MCF 10A (cell line): ENCODE results near the gene NDUFV3. TPM values are rescaled to one million over a fixed set of nuclear protein-coding genes. Genes with fewer than 3 reads are reported as not detected.
"Not testable (repeated sequence)": the region's sequence is repeated elsewhere in the genome, so short reads cannot be mapped to it uniquely, and the experiment has no call there.

Source experiments
- BruUV-seq: library from RNA; stranded (reverse); fragments of 400-500 nt; replicated peaks from 2 replicates; lab custom pipeline; 2021; lab: Mats Ljungman, UMichigan
- CTCF ChIA-PET: fragments of 300-600 bp; sonication (Branson Sonifier 250); formaldehyde crosslinking; extraction: SDS; loops from one replicate; lab custom pipeline; 2021; ENCODE audit warnings: antibody characterized with exemption, inconsistent platforms; lab: Yijun Ruan, JAX
- POLR2A ChIA-PET: fragments of 300-600, 350-650 bp; sonication (Branson Sonifier 250); formaldehyde crosslinking; extraction: SDS; loops from one replicate; lab custom pipeline; 2020; ENCODE audit warnings: antibody characterized with exemption, inconsistent platforms; lab: Yijun Ruan, JAX
- DNase-seq: peaks from one replicate; pipeline ENCODE4 v3.0.0-alpha.2; 2018; ENCODE audit not compliant: unreplicated experiment
- H3K27ac Mint-ChIP-seq: one replicate; pipeline ENCODE4 v1.8.0; 2022; ENCODE audit warnings: mild to moderate bottlenecking, low read depth, mixed read lengths; ENCODE audit not compliant: unreplicated experiment
- H3K27me3 Mint-ChIP-seq: one replicate; pipeline ENCODE4 v1.8.0; 2022; ENCODE audit warnings: mixed read lengths; ENCODE audit not compliant: insufficient read depth, unreplicated experiment
- H3K36me3 Mint-ChIP-seq: one replicate; pipeline ENCODE4 v1.8.0; 2022; ENCODE audit warnings: mild to moderate bottlenecking, moderate library complexity, mixed read lengths; ENCODE audit not compliant: insufficient read depth, unreplicated experiment
- H3K4me1 Mint-ChIP-seq: one replicate; pipeline ENCODE4 v1.8.0; 2022; ENCODE audit warnings: mixed read lengths; ENCODE audit not compliant: insufficient read depth, unreplicated experiment
- H3K4me3 Mint-ChIP-seq: one replicate; pipeline ENCODE4 v1.8.0; 2022; ENCODE audit warnings: mild to moderate bottlenecking, moderate library complexity, mixed read lengths; ENCODE audit not compliant: unreplicated experiment
- H3K9me3 Mint-ChIP-seq: one replicate; pipeline ENCODE4 v1.8.0; 2022; ENCODE audit warnings: mixed read lengths; ENCODE audit not compliant: unreplicated experiment
- CTCF ChIP-seq: fragments of 200-600 bp; IDR thresholded peaks from one replicate; pipeline ENCODE4 v1.8.0; 2022; ENCODE audit warnings: antibody characterized with exemption, mild to moderate bottlenecking; ENCODE audit not compliant: unreplicated experiment
- intact Hi-C: fragments of 100-400 bp; cut with micrococcal nuclease; formaldehyde crosslinking; loops from 2 replicates; pipeline ENCODE4 v1.14.1; 2022
- total RNA-seq: library from RNA; stranded (reverse); gene quantifications from 2 replicates; pipeline ENCODE4 v1.2.3, GENCODE V29; 2022

NDUFV3 gene
- total RNA-seq, 1 experiment from 2014 or later, result 70.0 TPM

DNA sequence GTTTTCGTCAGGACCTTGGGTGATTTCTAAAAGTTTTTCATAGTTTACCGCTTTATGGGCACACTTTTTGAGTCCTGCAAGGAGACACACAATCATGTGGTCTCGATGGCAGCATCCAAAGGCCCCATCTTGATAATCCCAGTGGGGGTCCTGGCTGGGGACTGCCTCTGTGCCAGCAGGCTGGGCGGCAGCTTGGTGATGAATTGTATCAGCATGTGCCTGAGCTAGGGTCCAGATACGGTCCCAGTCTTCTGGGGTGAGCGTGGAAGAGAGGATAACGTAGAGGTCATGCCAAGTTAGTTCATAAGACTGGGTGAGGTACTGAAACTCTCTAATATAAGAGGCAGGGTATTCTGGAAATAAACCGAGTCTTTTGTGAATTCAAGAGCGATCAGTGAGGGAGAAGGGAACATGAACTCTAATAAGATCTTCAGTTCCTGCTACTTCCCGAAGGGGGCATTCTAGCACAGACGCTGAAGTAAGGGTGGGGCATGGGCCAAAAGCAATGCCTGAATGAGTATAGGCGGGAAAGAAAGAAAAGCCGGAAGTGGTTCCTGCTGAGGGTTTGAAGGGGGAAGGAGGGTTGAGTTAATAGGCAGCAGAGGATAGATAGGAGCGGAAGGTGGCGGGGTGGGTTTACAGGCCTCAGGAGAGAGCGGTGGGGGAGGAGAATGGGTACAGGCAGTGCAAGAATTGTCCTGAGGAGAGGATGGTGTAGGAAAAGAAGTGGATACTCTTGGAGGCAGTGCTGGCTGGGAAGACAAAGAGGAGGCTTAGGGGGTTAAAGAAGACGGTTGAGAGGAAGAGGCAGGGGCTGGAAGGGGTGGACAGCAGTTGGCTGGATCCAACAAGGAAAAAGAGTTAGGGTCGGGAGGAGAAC is 30.7 kb downstream of the NDUFV3 start:
- H3K4me3 Mint-ChIP-seq, result no peak overlapping the region
- peaks cover 11% of the 10 kb centered on the region for H3K4me1 Mint-ChIP-seq
- ChIA-PET POLR2A (interaction anchor here (0.7 kb wide), 1 partner anchor 38 kb away, joined by 3 read pairs; no protein-coding TSS in a partner anchor), CTCF (interaction anchor here (0.6 to 1.0 kb wide), 5 partner anchors 9 to 258 kb away, joined by 3 to 4 read pairs (median 4); no protein-coding TSS in a partner anchor)
- no TSS peak for BruUV-seq
- H3K27ac Mint-ChIP-seq, result peak overlapping the region; percentile 86
- DNase-seq, result peak; percentile 91
- intact Hi-C loops, result loop anchor here (2.0 kb wide), 1 partner anchor 51 kb away; the partner anchor contains the start of gene PKNOX1
- no peaks in the 10 kb centered on the region for H3K9me3 Mint-ChIP-seq
- no peaks in the 10 kb centered on the region for H3K27me3 Mint-ChIP-seq
- H3K36me3 Mint-ChIP-seq, result peaks cover 9% of the 10 kb centered on the region
- peak; percentile 58 for TF ChIP-seq CTCF

GRCh38 chr21:42924433-42924751 is 31.3 kb downstream of the NDUFV3 start:
- peaks cover 5% of the 10 kb centered on the region for H3K36me3 Mint-ChIP-seq
- H3K27me3 Mint-ChIP-seq, result no peaks in the 10 kb centered on the region
- H3K9me3 Mint-ChIP-seq, result no peaks in the 10 kb centered on the region
- intact Hi-C loops, result loop anchor here (2.0 kb wide), 1 partner anchor 50 kb away; the partner anchor contains the start of gene PKNOX1
- POLR2A ChIA-PET, result no interaction called here
- DNase-seq, result no peak
- no peak overlapping the region for H3K4me3 Mint-ChIP-seq
- H3K27ac Mint-ChIP-seq, result peak overlapping the region; percentile 86
- H3K4me1 Mint-ChIP-seq, result peaks cover 11% of the 10 kb centered on the region
- TF ChIP-seq CTCF, result no peak
- BruUV-seq, result no TSS peak
- CTCF ChIA-PET, result no interaction called here

GRCh38 chr21:42925114-42925926 is 32.2 kb downstream of the NDUFV3 start, which contains the start of gene ERVH48-1:
Gene ERVH48-1, minus strand, starts transcription at chr21:42925630. Its CDS starts 6,624 bp downstream, at chr21:42919006.
- intact Hi-C loops, result loop anchor here (2.0 kb wide), 1 partner anchor 49 kb away; the partner anchor contains the start of gene PKNOX1
- H3K4me1 Mint-ChIP-seq, result peaks cover 11% of the 10 kb centered on the region
- ChIA-PET POLR2A (no interaction called here), CTCF (no interaction called here)
- BruUV-seq, result no TSS peak
- TF ChIP-seq CTCF, result no peak
- no peak within 1 kb of the TSS for H3K4me3 Mint-ChIP-seq
- peak within 1 kb of the TSS; percentile 86 for H3K27ac Mint-ChIP-seq
- H3K27me3 Mint-ChIP-seq, result no peaks in the 10 kb centered on the region
- H3K36me3 Mint-ChIP-seq, result peaks cover 5% of the 10 kb centered on the region
- H3K9me3 Mint-ChIP-seq, result no peaks in the 10 kb centered on the region
- no peak for DNase-seq

DNA sequence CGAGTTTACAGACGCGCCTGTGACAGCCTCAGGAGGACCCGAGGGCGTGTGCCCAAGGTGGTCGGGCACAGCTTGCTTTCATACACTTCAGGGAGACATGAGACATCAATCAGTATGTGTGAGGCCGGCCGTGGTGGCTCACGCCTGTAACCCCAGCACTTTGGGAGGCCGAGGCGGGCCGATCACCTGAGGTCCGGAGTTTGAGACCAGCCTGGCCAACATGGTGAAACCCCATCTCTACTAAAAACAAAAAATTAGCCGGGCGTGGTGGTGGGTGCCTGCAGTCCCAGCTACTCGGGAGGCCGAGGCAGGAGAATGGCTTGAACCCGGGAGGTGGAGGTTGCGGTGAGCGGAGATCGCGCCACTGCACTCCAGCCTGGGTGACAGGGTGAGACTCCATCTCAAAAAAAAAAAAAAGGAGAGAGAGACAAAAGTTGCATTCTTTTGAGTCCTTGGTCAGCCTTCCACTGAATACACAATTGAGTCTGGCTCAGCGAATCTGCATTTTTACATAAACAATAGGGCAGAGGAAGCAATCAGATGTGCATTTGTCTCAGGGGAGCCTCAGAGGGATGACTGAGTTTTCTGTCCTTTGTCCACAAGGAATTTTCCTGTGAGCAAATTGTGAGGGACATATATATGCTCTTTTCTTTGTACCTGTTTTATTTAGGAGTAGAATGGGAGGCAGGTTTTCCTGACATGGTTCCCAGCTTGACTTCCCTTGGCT is 34.5 kb downstream of the NDUFV3 start:
- POLR2A ChIA-PET, result interaction anchor here (1.2 kb wide), 1 partner anchor 46 kb away, joined by 3 read pairs; the partner anchor contains the start of gene PKNOX1
- BruUV-seq, intact Hi-C loops, H3K4me3 Mint-ChIP-seq, H3K9me3 Mint-ChIP-seq, DNase-seq, H3K36me3 Mint-ChIP-seq, CTCF ChIA-PET, H3K27ac Mint-ChIP-seq, H3K27me3 Mint-ChIP-seq: not testable (repeated sequence)
- peaks cover 11% of the 10 kb centered on the region for H3K4me1 Mint-ChIP-seq
